Measurements from ENCODE around the gene CDCA7L. TPM values are rescaled to one million over a fixed set of nuclear protein-coding genes. Genes with fewer than 3 reads are reported as not detected.

CDCA7L gene
- total and polyA plus RNA-seq, 2 of the 4 experiments (the other 2 are of a cell fraction), result 20.4 to 35.0 TPM

DNA sequence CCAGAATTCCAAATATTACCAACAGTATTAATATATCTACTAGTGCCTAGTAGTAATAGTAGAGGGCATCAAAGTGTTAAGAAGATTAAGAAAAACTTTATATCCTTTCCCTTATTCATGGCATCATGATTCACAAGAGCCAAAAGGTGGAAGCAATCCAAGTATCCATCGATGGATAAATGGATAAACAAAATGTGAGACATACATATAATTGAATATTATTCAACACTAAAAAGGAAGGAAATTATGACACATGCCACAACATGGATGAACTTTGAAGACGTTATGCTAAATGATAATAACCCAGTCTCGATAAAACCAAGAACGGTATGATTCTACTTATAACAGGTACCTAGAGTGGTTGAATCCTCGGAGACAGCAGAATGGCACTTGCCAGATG is 23.1 kb downstream of the CDCA7L start:
- Histone ChIP-seq H3K4me2 (ENCODE audit: low read depth, low read length) (no peak overlapping the region), H3K9me3 (ENCODE audit: control insufficient read depth, insufficient read depth, low read length) (no peaks in the 10 kb centered on the region), H3K27ac (ENCODE audit: insufficient read depth, low read length) (no peak overlapping the region), H3K4ac (ENCODE audit: low read depth, low read length) (no peak overlapping the region), H2AK9ac (replicated peaks; ENCODE audit: low read depth, low read length, poor library complexity) (no peak overlapping the region), H3K23ac (ENCODE audit: low read depth, low read length) (no peak overlapping the region), H4K5ac (ENCODE audit: low read depth, low read length) (no peak overlapping the region), H2AK5ac (ENCODE audit: low read depth, low read length) (no peak overlapping the region), H2BK20ac (ENCODE audit: low read depth, low read length) (no peak overlapping the region), H3K9ac (ENCODE audit: low read depth, low read length) (no peak overlapping the region), H3K27me3 (ENCODE audit: control insufficient read depth, insufficient read depth, low read length) (no peaks in the 10 kb centered on the region), H4K20me1 (ENCODE audit: insufficient read depth, low read length) (no peaks in the 10 kb centered on the region), H3K18ac (ENCODE audit: low read depth, low read length) (no peak overlapping the region), H4K91ac (ENCODE audit: insufficient read depth, low read depth, low read length) (no peak overlapping the region), H3K36me3 (ENCODE audit: control insufficient read depth, insufficient read depth, low read length) (no peaks in the 10 kb centered on the region), H3K4me3 (ENCODE audit: insufficient read depth, low read depth, low read length) (no peak overlapping the region), H2BK5ac (ENCODE audit: low read depth, low read length, poor library complexity, severe bottlenecking) (no peak overlapping the region), H3K14ac (replicated peaks; ENCODE audit: low read depth, low read length) (no peak overlapping the region), H3K79me1 (ENCODE audit: low read depth in 1 of 2, low read length in 2 of 2) (peaks cover 22 to 24% of the 10 kb centered on the region in 2 experiments), H2BK120ac (ENCODE audit: low read depth, low read length) (no peak overlapping the region), H4K8ac (ENCODE audit: low read depth in 2 of 2, low read length in 2 of 2) (no peak overlapping the region), H3K9me1 (ENCODE audit: insufficient read depth, low read length) (no peaks in the 10 kb centered on the region), H2BK15ac (ENCODE audit: low read depth, low read length) (no peak overlapping the region), H2AFZ (replicated peaks; ENCODE audit: low read length, poor library complexity) (no peak overlapping the region), H3K56ac (ENCODE audit: extremely low read depth, insufficient read depth, low read length) (no peak overlapping the region), H3K4me1 (ENCODE audit: control insufficient read depth, insufficient read depth, low read length) (no peaks in the 10 kb centered on the region)
- intact Hi-C loops (cut with micrococcal nuclease) (no loop called here), in situ Hi-C loops (cut with MboI; ENCODE audit: low sequenced_read_pairs) (no loop called here), dilution Hi-C loops (cut with HindIII; ENCODE audit: low sequenced_read_pairs, unreplicated experiment) (no loop called here)
- WGBS, 2 experiments (ENCODE audit: extremely low coverage in 2 of 2, insufficient read length in 1 of 2), result no CpG with 5 or more reads among the region's 5 CpGs
- no TSS peak for BruUV-seq (replicated peaks)
- DNase-seq, result no peak
- CTCF ChIA-PET, result no interaction called here
- TF ChIP-seq CHD1 (IDR thresholded peaks at IDR 0.05; ENCODE audit: low read depth, low read length), result no peak
- no peak for TF ChIP-seq MAFK (IDR thresholded peaks at IDR 0.05; ENCODE audit: low read depth, low read length)
- no peak for TF ChIP-seq CEBPB (IDR thresholded peaks at IDR 0.05; ENCODE audit: low read depth, low read length)
- TF ChIP-seq, protein P1, sequence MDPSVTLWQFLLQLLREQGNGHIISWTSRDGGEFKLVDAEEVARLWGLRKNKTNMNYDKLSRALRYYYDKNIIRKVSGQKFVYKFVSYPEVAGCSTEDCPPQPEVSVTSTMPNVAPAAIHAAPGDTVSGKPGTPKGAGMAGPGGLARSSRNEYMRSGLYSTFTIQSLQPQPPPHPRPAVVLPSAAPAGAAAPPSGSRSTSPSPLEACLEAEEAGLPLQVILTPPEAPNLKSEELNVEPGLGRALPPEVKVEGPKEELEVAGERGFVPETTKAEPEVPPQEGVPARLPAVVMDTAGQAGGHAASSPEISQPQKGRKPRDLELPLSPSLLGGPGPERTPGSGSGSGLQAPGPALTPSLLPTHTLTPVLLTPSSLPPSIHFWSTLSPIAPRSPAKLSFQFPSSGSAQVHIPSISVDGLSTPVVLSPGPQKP (IDR thresholded peaks at IDR 0.05; ENCODE audit: borderline replicate concordance, low read depth, low read length), result no peak
- no peak for TF ChIP-seq NFE2L2 (IDR thresholded peaks at IDR 0.05; ENCODE audit: low read depth, low read length)
- no peak for TF ChIP-seq MAZ (IDR thresholded peaks at IDR 0.05; ENCODE audit: borderline replicate concordance, low read depth, low read length)
- TF ChIP-seq FOS (IDR thresholded peaks at IDR 0.05; ENCODE audit: low read depth, low read length), result no peak
- TF ChIP-seq RFX5 (IDR thresholded peaks at IDR 0.05; ENCODE audit: low read depth, low read length), result no peak
- TF ChIP-seq RCOR1 (IDR thresholded peaks at IDR 0.05; ENCODE audit: insufficient replicate concordance, low read length), result no peak
- TF ChIP-seq RAD21 (IDR thresholded peaks at IDR 0.05; ENCODE audit: low read length), result no peak
- no peak for TF ChIP-seq POLR2A (IDR thresholded peaks at IDR 0.05; ENCODE audit: low read depth, low read length)
- TF ChIP-seq MXI1 (IDR thresholded peaks at IDR 0.05; ENCODE audit: borderline replicate concordance, low read depth, low read length), result no peak
- TF ChIP-seq BHLHE40 (IDR thresholded peaks at IDR 0.05; ENCODE audit: low read depth, low read length), result no peak
- TF ChIP-seq SMC3 (IDR thresholded peaks at IDR 0.05; ENCODE audit: low read depth, low read length), result no peak
- TF ChIP-seq USF2 (IDR thresholded peaks at IDR 0.05; ENCODE audit: low read depth, low read length), result no peak
- TF ChIP-seq, protein P2, sequence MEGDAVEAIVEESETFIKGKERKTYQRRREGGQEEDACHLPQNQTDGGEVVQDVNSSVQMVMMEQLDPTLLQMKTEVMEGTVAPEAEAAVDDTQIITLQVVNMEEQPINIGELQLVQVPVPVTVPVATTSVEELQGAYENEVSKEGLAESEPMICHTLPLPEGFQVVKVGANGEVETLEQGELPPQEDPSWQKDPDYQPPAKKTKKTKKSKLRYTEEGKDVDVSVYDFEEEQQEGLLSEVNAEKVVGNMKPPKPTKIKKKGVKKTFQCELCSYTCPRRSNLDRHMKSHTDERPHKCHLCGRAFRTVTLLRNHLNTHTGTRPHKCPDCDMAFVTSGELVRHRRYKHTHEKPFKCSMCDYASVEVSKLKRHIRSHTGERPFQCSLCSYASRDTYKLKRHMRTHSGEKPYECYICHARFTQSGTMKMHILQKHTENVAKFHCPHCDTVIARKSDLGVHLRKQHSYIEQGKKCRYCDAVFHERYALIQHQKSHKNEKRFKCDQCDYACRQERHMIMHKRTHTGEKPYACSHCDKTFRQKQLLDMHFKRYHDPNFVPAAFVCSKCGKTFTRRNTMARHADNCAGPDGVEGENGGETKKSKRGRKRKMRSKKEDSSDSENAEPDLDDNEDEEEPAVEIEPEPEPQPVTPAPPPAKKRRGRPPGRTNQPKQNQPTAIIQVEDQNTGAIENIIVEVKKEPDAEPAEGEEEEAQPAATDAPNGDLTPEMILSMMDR (conservative IDR thresholded peaks at IDR 0.05; ENCODE audit: low read depth, low read length), result no peak
- POLR2A ChIA-PET (ENCODE audit: unreplicated experiment), result no interaction called here
- no peak for ATAC-seq (ENCODE audit: low read depth)
